HG02885 (cell line): ENCODE data around the gene TDRD12.

Experiments
- ATAC-seq: cut with Tn5 transposase; IDR thresholded peaks from one replicate; pipeline ENCODE4 v1.9.1; 2021; ENCODE audit warnings: mild to moderate bottlenecking; ENCODE audit not compliant: unreplicated experiment, poor library complexity

Gene TDRD12, protein sequence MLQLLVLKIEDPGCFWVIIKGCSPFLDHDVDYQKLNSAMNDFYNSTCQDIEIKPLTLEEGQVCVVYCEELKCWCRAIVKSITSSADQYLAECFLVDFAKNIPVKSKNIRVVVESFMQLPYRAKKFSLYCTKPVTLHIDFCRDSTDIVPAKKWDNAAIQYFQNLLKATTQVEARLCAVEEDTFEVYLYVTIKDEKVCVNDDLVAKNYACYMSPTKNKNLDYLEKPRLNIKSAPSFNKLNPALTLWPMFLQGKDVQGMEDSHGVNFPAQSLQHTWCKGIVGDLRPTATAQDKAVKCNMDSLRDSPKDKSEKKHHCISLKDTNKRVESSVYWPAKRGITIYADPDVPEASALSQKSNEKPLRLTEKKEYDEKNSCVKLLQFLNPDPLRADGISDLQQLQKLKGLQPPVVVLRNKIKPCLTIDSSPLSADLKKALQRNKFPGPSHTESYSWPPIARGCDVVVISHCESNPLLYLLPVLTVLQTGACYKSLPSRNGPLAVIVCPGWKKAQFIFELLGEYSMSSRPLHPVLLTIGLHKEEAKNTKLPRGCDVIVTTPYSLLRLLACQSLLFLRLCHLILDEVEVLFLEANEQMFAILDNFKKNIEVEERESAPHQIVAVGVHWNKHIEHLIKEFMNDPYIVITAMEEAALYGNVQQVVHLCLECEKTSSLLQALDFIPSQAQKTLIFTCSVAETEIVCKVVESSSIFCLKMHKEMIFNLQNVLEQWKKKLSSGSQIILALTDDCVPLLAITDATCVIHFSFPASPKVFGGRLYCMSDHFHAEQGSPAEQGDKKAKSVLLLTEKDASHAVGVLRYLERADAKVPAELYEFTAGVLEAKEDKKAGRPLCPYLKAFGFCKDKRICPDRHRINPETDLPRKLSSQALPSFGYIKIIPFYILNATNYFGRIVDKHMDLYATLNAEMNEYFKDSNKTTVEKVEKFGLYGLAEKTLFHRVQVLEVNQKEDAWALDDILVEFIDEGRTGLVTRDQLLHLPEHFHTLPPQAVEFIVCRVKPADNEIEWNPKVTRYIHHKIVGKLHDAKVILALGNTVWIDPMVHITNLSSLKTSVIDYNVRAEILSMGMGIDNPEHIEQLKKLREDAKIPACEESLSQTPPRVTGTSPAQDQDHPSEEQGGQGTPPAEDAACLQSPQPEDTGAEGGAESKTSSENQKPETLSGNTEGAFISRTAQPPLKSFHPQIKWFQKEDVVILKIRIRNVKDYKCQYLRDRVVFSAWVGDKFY (N-terminal part only)

DNA sequence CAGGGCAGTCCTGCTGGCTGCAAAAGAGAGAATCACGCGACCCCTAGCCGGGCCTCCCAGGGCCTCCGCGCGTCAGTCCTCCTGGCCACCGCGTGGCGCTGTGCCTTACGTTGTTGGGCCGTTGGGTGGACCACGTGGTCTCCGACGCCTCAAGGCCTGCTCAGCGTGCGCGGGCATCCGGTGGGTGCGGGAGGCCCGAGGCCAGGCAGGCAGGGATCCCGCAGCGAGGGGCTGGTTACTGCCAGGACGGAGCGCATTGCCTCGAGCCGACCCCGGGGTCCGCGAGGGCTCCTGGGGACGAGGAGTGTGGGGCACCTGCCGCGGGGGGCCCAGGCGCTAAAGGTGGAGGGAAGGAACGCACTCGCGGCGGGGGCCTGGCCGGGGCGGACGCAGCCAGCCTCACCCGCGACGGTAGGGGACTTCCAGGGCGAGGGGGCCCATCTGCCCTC is at the start of gene TDRD12:
TDRD12 (plus strand) TSS at position 157 of the 449 bp plus-strand sequence. CDS start 306 bp downstream, outside the sequence.
- ATAC-seq, result no peak

DNA sequence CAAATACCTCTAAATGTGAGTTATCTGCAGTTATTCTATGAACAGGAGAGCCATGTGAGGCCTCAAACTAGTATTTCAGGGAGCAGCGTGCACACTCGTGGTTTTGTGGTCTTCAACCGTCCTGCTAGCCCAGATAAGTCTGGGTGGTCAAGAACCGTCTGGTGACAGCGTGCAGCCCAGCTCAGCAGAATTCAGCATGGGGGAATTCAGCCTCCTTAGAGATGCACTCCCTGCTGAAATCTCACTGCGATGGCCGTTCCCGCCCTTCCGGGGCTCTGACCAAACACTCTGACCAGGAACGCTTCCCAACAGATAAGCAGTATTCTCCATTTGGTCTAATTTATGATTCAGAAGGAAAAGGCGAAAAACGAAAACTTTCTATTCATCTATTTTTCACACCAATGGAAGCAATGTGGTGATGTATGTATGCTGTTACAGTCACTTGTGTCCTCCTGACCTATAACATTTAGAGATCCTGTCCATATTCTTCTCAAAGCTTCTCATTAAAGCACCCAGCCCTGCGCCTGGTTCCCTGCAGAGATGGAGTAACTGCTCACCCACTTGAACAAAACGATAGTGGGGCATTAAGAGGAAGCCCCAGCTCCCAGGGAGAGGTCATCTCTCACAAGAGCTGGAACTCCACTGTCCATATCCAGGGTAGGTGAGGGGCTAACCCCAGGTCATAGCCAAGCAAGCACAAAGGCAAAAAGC is 47.5 kb upstream of the TDRD12 start:
- no peak for ATAC-seq

DNA sequence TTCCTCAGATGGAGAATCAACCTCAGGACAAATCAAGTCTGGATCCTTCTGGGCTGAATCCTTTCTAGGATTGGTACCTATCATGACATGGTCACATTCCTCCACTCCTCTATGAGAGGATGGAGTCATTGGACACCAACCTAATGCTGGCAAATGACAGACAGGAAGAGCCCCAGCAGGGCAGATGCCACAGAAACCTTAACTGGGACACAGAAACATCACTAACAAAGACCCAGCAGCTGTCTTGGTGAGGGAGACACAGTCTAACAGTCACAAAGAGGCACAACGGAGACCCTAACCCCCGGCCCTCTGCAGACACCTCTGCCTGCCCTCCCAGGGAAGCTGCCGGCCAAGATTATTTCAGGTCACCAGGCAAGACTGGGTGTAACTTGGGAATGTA is 46.7 kb upstream of the TDRD12 start:
- ATAC-seq, result no peak

DNA sequence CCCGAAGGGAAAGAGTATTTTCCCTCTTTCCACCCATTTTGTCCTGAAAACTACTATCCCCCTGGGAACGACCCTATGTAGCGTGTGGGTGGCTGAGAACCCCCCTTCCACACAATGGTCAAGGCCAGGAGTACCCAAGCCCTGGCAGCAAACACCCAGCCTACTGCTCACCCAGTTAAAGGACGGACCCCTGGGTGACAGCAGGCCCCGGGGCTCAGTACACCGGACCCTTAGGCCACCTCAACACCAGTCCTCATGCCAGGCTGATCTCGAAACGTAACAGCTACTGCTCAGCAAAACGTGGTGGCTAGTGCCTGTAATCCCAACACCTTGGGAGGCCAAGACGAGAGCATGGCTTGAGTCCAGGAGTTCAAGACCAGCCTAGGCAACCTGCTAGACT is 46.0 kb upstream of the TDRD12 start:
- ATAC-seq, result no peak

DNA sequence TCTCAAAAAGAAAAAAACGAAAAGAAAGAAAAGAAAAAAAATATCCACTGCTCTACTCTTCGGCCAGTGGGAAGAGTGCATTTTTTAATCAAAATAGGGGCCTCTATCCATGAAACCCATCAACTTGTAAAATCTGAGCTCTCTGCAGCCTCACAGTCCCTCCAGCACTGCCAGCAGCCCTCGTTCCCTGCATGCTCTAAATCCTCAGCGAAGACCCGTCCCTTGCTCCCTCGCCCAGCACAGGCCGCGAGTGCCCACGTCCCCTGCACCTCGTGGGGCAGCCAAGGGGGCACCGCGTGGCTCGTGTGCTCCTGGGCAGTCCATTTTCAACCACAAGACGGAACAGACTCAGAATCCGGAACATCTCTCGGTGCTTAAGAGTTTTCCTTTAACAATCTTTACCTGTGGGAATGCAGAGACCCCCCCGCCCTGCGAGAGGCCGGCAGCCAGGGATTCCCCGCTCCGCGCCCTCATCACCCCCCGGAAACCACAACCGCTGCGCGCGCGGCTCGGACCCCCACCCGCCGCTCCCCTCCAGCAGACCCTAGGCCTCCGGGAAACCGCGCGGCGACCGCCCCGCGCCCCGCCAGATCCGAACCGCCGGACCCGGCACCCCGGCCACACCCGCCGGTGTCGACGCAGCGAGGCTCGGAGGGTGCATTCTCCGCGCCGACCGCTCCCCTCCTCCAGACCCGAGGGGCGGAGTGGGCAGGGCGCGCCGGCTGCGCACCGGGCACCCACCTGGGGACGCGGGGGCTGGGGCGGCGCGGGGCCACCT is 45.2 kb upstream of the TDRD12 start:
- ATAC-seq, result no peak

DNA sequence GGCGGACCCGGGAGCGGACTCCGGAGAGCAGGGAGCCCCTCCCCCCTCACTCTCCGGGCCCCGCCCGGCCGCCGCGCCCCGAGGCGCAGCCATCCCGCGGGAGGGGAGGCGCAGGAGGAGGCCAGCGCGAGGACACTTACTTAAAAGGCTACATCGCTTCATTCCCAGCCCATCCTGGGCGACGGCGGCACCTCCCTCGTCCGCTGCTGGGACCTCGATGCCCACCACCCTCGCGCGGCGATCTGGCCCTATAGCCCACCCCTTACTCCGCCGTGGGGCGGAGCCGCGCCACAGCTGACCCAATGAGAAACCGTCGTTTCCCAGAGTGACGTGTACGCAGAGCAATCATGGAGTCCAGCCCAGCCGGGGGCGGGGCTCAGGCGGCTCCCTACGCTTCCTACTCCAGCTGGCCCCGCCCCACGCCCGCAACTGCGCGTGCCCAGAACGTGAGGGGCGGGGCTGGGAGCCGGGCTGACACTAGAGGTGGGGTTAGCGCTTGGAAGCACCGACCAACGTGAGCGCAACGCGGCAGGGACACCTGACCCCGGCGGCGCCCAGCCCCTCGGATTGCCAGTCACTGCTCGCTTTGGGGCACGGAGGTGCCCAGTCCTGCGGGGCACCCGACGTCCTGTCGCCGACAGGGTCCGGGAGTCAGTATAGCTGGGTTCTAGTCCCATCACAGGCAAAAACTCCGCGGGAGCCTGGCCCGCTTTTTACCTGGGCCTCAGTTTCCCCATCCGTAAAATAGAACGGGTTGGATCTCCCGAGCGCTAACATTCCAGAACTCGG is 44.4 kb upstream of the TDRD12 start, which contains the start of gene ANKRD27:
ANKRD27 (minus strand) TSS at position 250 of the 789 bp plus-strand sequence. CDS start 16,165 bp downstream, outside the sequence.
- peak; percentile 97 for ATAC-seq

DNA sequence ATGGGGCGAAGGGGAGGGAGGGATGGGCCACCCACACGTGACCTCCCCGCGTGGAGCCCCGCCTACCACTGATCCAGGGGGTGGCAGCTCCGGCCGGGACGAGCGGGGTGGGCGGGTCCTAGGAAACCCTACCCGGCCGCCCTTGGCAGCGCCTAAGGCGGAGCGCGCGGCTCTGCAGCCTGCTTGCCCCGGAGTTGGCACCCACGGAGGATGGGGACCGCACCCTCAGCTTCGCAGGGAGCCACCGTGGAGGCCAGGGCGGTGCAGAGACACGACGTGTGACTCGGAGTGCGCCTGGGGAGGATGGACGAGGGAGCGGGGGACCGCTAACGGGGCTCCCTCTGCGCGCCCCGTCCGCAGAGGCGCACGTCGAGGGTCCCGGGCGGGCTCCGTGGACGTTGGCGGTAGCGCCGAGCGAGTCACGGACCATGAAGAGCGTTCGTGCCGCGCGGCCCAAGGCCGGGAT is 43.8 kb upstream of the TDRD12 start, which contains the start of gene RGS9BP:
RGS9BP (plus strand) TSS at position 129 of the 466 bp plus-strand sequence. CDS start 416 bp downstream, outside the sequence.
- peak; percentile 26 for ATAC-seq

DNA sequence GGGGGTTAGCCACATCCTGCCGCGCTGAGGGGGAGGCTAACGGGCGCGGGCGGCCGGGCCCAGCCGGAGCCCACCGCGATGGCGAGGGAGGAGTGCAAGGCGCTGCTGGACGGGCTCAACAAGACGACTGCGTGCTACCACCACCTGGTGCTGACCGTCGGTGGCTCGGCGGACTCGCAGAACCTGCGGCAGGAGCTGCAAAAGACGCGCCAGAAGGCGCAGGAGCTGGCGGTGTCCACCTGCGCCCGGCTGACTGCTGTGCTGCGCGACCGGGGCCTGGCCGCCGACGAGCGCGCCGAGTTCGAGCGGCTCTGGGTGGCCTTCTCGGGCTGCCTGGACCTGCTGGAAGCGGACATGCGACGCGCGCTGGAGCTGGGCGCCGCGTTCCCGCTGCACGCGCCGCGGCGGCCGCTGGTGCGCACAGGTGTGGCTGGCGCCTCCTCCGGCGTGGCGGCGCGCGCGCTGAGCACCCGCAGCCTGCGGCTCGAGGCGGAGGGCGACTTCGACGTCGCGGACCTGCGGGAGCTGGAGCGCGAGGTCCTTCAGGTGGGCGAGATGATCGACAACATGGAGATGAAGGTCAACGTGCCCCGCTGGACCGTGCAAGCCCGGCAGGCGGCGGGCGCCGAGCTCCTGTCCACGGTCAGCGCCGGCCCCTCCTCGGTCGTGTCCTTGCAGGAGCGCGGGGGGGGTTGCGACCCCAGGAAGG is 43.2 kb upstream of the TDRD12 start:
- ATAC-seq, result no peak

DNA sequence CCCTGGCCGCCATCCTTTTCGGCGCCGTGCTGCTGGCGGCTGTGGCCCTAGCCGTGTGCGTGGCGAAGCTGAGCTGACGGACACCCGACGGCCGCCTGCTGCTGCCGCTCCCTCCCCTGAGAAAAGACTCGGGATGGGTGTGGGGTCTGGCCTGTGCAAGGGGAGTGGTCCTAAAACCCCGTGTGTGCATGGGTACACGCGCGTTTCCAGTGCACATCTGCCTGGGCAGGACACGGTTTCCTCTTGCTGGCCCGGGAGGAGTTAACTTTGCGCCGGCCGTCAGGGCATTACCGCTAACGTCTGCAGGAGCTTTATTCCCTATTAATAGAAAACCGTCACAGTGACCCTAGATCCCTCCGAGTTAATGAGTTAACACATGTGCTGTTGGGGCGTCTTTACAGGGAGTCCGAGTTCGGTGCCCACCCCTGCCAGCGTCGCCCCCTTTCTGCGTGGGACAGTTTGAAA is 42.6 kb upstream of the TDRD12 start:
- no peak for ATAC-seq

DNA sequence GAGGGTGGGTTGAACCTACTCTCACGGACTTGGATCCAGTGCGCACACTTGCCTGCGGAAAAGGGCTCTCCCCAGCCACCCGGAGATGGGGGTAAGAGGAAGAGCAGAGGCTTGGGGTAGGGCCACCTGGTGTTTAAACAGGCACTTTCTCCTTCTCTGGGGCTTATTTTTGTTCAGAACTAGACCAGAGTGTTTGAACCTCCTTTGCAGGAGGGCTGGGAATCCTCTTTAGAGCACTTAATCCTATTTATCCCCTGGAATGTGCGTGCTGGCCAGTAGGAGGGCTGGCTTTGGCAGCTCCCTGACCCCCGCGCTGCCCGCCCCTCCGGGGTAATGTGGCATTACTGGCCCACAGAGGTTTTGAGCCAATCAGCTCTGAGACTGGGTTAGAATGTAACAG is 41.9 kb upstream of the TDRD12 start:
- no peak for ATAC-seq

DNA sequence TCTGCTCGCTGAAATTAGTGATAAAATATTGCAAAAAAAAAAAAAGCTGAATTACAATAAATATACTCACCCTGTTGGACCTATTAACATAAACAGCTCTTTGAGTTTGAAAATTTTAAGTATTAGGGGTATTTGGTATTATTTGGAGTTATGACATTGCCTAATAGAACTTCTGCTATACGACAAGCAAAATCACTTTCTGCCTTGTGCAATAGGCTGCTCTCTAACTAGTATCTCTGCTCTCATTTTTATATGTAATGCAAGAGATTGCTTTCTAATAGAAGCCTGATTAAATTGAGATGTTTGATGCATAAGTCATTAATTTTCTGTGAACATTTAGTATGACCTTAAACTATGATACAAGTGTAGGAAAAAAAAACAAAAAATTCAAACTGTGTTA is 38.6 kb upstream of the TDRD12 start:
- no peak for ATAC-seq

DNA sequence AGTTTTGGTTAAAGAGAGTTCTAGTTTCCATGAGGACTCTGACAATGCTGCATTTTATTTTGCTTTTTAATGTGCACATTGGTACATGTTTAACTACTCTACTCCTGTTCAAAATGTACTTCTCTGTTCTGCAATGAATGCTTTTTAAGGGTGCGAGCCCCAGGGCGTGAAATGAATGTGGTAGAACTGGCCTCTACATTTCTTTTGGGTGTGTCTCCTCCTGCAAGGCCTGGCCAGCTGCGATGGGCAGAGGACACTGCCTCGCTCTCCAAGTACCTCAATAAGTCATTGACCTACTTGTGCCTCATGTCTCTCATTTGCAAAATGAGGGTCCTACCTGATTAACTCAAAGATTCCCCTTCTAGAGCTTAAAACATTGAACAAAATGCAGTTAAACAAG is 37.2 kb upstream of the TDRD12 start:
- no peak for ATAC-seq

DNA sequence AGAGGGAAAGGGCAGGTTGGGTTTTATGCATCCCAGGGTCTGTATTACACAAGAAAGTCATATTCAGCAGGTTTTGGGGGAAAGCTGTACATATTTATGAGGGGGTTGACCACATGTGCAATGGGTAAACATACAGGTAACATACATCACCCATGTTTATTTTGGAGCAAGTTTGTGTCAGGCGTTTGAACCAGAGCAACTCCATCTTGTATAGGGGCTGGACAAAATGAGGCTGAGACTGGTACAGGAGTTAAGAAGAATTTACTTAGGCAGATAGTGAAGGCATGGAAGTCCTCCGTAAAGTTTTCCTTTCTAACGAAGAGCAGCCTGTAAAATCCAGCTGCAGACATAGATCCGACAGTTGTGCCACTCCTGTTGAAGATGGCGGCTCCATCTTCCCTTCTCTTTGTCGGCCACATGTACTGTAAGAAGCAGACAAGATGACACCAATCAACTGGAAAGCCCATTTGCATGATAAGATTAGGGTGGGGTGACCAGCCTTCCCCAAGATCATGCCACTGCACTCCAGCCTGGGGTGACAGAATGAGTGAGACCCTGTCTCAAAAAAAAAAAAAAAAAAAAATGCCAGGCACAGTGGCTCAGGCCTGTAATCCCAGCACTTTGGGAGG is 32.6 kb upstream of the TDRD12 start:
- no peak for ATAC-seq

DNA sequence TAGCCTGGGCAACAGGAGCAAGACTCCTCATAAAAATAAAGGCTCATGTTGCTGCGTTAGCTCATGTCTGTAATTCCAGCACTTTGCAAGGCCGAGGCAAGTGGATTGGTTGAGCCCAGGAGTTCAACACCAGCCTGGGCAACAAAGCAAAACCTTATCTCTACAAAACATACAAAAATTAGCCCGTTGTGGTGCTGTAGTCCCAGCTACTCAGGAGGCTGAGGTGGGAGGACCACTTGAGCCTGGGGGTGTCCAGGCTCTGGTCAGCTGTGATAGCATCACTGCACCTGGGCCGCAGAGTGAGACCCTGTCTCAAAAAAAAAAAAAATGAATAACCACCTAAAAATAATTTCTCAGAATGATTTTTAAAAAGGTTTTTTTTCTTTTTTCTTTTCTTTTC is 31.9 kb upstream of the TDRD12 start:
- no peak for ATAC-seq

DNA sequence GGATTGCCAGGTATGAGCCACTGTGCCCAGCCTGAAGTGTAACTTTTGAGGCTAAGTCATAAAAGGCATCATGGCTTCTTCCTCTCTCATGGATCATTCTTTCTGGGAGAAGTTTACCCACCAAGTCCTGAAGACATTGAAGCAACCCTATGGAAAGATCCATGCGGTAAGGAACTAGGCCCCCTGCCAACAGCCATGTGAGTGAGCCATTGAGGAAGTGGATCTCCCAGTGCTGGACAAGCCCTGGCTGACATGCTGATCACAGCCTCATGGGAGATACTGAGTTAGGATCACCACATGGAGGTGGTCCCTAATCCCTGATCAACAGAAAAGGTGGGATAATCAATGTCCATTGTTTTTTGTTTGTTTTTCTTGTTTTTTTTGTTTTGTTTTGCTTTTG is 31.3 kb upstream of the TDRD12 start:
- ATAC-seq, result no peak

DNA sequence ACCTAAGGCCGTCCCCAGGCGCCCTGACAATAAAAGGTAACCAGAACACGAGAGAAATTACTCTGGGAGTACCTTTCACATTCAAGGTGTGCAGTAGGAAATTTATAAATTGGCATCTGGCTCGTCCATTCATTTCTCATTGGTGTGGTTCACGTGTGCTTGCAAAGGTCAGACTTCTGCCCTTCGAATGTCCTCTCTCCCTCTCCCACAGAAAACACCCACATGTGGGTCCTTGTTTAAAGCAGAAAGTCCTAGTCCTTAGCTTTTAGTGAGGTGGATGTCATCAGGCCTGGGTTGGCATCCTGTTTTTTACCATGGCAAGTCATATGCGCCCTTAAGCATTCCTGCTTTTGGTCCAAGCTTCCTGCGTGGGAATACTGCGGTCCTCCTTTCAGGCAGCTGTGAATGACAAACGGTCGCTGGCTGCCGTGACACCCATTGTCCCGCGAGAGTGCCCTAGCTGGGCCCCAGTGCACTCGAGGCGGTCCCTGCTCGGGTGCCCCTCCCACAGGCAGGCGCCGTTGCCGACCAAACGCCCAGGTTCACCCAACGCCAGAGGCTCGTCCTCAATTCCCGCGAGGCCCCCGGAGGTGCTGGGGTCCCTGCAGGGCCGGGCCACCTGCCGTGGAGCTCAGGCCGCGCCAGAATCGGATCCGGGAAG is 28.1 kb upstream of the TDRD12 start, which contains the start of gene NUDT19:
NUDT19 (plus strand) TSS at position 531 of the 661 bp plus-strand sequence. CDS start 140 bp downstream, outside the sequence.
- peak; percentile 83 for ATAC-seq
